K562 (cell line): ENCODE results near the gene IPO13.

Source experiments
- BRF1 ChIP-seq: IDR thresholded peaks from 3 replicates; pipeline ENCODE4 v1.6.1; 2011; ENCODE audit warnings: borderline replicate concordance, mild to moderate bottlenecking; ENCODE audit not compliant: insufficient read length; ENCODE audit errors: extremely low read depth
- CBFB ChIP-seq: sonication (generic); formaldehyde crosslinking; IDR thresholded peaks from 2 replicates; pipeline ENCODE4 v1.4.0; 2020; ENCODE audit warnings: mild to moderate bottlenecking, missing genetic modification reagents
- EGR1 ChIP-seq: fragments of 450-650 bp; conservative IDR thresholded peaks from 2 replicates; pipeline ENCODE4 v1.6.1; 2017; ENCODE audit warnings: mild to moderate bottlenecking
- ELF4 ChIP-seq: fragments of 450-650 bp; formaldehyde crosslinking; IDR thresholded peaks from 2 replicates; pipeline ENCODE4 v1.4.0; 2022; ENCODE audit warnings: missing genetic modification characterization
- EP300 ChIP-seq: IDR thresholded peaks from 2 replicates; pipeline ENCODE4 v1.6.1; 2012; ENCODE audit warnings: low read length, improper control_type of control experiment
- ETV6 ChIP-seq, 3 experiments: fragments of 150-350 bp in 1 of 3; sonication (generic) in 1 of 3; formaldehyde crosslinking in 1 of 3; IDR thresholded peaks; 2 replicates each; pipeline versions ENCODE4 v1.6.1 to v1.8.0; 2014 to 2022; ENCODE audit warnings: borderline replicate concordance in 2 of 3, low read depth in 2 of 3, antibody characterized with exemption in 1 of 3, low read length in 1 of 3, mild to moderate bottlenecking in 1 of 3, missing genetic modification reagents in 1 of 3
- NR2F6 ChIP-seq: fragments of 450-650 bp; formaldehyde crosslinking; IDR thresholded peaks from 2 replicates; pipeline ENCODE4 v1.4.0; 2020; ENCODE audit warnings: mild to moderate bottlenecking
- XRCC4 ChIP-seq: IDR thresholded peaks from one replicate; pipeline ENCODE4 v1.6.1; 2011; ENCODE audit not compliant: insufficient read depth, insufficient read length; ENCODE audit errors: extremely low read depth
- TF ChIP-seq, protein P1 (sequence below): sonication (generic); formaldehyde crosslinking; IDR thresholded peaks from 2 replicates; pipeline ENCODE4 v1.8.1; 2023; ENCODE audit warnings: mild to moderate bottlenecking, missing genetic modification reagents

DNA sequence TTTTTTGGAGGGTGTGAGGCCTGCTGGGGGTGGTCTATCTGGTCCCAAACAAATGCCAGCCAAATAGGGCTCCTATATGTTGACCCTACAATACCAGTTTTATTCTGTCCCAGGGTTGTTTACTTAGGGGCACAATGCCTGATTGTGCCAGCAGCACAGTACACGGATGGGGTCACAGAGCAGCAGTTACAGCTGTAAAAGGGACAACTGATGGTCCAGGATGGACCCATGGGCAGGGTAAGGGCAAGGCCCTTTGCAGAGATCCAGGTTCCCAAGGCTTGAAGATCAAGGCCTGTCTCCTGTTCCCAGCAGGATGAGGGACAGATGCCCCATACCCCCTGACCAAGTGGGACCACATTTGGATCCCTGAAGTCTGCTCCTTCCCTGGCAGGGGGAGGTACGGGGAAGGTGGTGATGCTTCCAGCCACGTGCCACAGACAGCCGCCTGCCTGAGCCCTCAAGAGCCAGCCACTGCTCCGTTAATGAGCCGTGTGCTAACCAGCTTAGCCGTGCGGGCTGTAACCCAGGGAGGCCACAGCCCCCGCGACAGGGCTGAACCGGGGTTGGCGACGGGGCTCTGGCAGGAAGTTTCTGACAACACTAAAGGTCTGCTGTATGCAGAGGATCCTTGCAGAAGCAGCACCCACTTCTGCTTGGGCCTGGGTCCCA is 66.3 kb downstream of the IPO13 start:
- TF ChIP-seq, protein P1, sequence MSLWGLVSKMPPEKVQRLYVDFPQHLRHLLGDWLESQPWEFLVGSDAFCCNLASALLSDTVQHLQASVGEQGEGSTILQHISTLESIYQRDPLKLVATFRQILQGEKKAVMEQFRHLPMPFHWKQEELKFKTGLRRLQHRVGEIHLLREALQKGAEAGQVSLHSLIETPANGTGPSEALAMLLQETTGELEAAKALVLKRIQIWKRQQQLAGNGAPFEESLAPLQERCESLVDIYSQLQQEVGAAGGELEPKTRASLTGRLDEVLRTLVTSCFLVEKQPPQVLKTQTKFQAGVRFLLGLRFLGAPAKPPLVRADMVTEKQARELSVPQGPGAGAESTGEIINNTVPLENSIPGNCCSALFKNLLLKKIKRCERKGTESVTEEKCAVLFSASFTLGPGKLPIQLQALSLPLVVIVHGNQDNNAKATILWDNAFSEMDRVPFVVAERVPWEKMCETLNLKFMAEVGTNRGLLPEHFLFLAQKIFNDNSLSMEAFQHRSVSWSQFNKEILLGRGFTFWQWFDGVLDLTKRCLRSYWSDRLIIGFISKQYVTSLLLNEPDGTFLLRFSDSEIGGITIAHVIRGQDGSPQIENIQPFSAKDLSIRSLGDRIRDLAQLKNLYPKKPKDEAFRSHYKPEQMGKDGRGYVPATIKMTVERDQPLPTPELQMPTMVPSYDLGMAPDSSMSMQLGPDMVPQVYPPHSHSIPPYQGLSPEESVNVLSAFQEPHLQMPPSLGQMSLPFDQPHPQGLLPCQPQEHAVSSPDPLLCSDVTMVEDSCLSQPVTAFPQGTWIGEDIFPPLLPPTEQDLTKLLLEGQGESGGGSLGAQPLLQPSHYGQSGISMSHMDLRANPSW = no peak
- no peak for TF ChIP-seq EP300
- TF ChIP-seq ELF4 (CRISPR knock-in tag) = no peak
- no peak for TF ChIP-seq BRF1
- no peak for TF ChIP-seq EGR1
- no peak for TF ChIP-seq CBFB (CRISPR knock-in tag)
- no peak for TF ChIP-seq ETV6 (IDR thresholded peaks at IDR 0.05; ENCODE audit: borderline replicate concordance in 1 of 2, low read depth in 2 of 2, low read length in 1 of 2)
- no peak for TF ChIP-seq ETV6 (CRISPR knock-in tag; IDR thresholded peaks at IDR 0.05; ENCODE audit: borderline replicate concordance)
- no peak for TF ChIP-seq NR2F6 (CRISPR knock-in tag)
- no peak for TF ChIP-seq XRCC4
